BE2C (cell line): ENCODE data around the gene CCDC146.
"Not testable (repeated sequence)": the region's sequence is repeated elsewhere in the genome, so short reads cannot be mapped to it uniquely, and the experiment has no call there.

Experiments
- DNase-seq: peaks from one replicate; pipeline ENCODE4 v3.0.0-alpha.2; 2020
- H3K27me3 ChIP-seq: fragments of 250-450 bp; sonication (Bioruptor Pico); 2 replicates; pipeline ENCODE4 v1.5.1; 2020; ENCODE audit warnings: mild to moderate bottlenecking
- H3K36me3 ChIP-seq: fragments of 250-450 bp; sonication (Bioruptor Pico); 2 replicates; pipeline ENCODE4 v1.5.1; 2020; ENCODE audit warnings: mild to moderate bottlenecking
- H3K4me1 ChIP-seq: fragments of 250-450 bp; sonication (Bioruptor Pico); 2 replicates; pipeline ENCODE4 v1.5.1; 2020
- H3K4me3 ChIP-seq: 2 replicates; pipeline ENCODE4 v1.5.1; 2011; ENCODE audit warnings: low read depth, low read length
- H3K9me3 ChIP-seq: fragments of 250-450 bp; sonication (Bioruptor Pico); 2 replicates; pipeline ENCODE4 v1.5.1; 2020
- CTCF ChIP-seq: IDR thresholded peaks from 2 replicates; pipeline ENCODE4 v1.5.1; 2012; ENCODE audit warnings: mild to moderate bottlenecking, low read depth, low read length

The CCDC146 gene

GRCh38 chr7:77269360-77270093 is 147.1 kb downstream of the CCDC146 start:
- no peak for DNase-seq
- H3K4me1 ChIP-seq, result no peaks in the 10 kb centered on the region
- no peaks in the 10 kb centered on the region for H3K27me3 ChIP-seq
- TF ChIP-seq CTCF, result no peak
- no peak overlapping the region for H3K4me3 ChIP-seq
- H3K9me3 ChIP-seq, result no peaks in the 10 kb centered on the region
- no peaks in the 10 kb centered on the region for H3K36me3 ChIP-seq

- no peak for DNase-seq
- H3K36me3 ChIP-seq, result no peaks in the 10 kb centered on the region
- no peaks in the 10 kb centered on the region for H3K27me3 ChIP-seq
- no peak for TF ChIP-seq CTCF
- H3K9me3 ChIP-seq, result no peaks in the 10 kb centered on the region
- H3K4me1 ChIP-seq, result no peaks in the 10 kb centered on the region
- H3K4me3 ChIP-seq, result no peak overlapping the region
Measured at GRCh38 chr7:77270094-77270480, 147.7 kb downstream of the CCDC146 start.

- H3K4me3 ChIP-seq, result no peak overlapping the region
- no peaks in the 10 kb centered on the region for H3K36me3 ChIP-seq
- no peaks in the 10 kb centered on the region for H3K4me1 ChIP-seq
- no peak for DNase-seq
- no peaks in the 10 kb centered on the region for H3K9me3 ChIP-seq
- H3K27me3 ChIP-seq, result no peaks in the 10 kb centered on the region
- TF ChIP-seq CTCF, result no peak
Measured at GRCh38 chr7:77271766-77272165, 149.4 kb downstream of the CCDC146 start.

GRCh38 chr7:77275663-77276062 is 153.2 kb downstream of the CCDC146 start:
- not testable (repeated sequence) for H3K36me3 ChIP-seq, H3K9me3 ChIP-seq, H3K4me3 ChIP-seq, H3K27me3 ChIP-seq, DNase-seq, H3K4me1 ChIP-seq

- Histone ChIP-seq H3K4me3 (no peak overlapping the region), H3K9me3 (no peaks in the 10 kb centered on the region), H3K36me3 (no peaks in the 10 kb centered on the region), H3K4me1 (no peaks in the 10 kb centered on the region), H3K27me3 (peaks cover 8% of the 10 kb centered on the region)
- no peak for TF ChIP-seq CTCF
- DNase-seq, result no peak
Measured at GRCh38 chr7:77276120-77276519, 153.7 kb downstream of the CCDC146 start.

- no peak for TF ChIP-seq CTCF
- Histone ChIP-seq H3K4me1 (no peaks in the 10 kb centered on the region), H3K27me3 (peaks cover 11% of the 10 kb centered on the region)
Measured at GRCh38 chr7:77281780-77282478, 159.5 kb downstream of the CCDC146 start.

More at GRCh38 chr7:77281780-77282478, 159.5 kb downstream of the CCDC146 start:
- no peaks in the 10 kb centered on the region for H3K36me3 ChIP-seq
- no peak overlapping the region for H3K4me3 ChIP-seq
- DNase-seq, result no peak
- no peaks in the 10 kb centered on the region for H3K9me3 ChIP-seq
